Measurements from ENCODE around the gene SAT1.

The SAT1 gene

DNA sequence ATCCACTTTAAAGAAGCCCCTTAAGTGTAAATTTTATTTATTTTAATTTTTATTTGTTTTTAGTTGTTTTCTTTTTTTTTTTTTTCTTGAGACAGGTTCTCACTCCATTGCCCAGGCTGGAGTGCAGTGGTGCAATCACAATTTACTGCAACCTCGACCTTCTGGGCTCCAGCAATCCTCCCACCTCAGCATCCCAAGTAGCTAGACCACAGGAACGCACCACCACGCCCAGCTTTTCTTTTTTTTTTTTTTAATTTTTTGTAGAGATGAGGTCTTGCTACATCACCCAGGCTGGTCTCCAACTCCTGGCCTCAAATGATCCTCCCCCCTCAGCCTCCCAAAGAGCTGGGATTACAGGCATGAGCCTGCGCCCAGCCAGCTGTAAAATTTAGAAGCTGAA lies 6.0 kb downstream of the SAT1 start:
- Histone ChIP-seq H3K9me3 (replicated peaks; ENCODE audit: insufficient read depth, low read length) (no peaks in the 10 kb centered on the region), H4K20me1 (ENCODE audit: insufficient read depth, low read length) (no peaks in the 10 kb centered on the region), H3K27me3 (replicated peaks; ENCODE audit: insufficient read depth, low read length) (no peaks in the 10 kb centered on the region), H3K9ac (ENCODE audit: low read length) (no peak overlapping the region), H3K27ac (ENCODE audit: low read length) (no peak overlapping the region), H3K9me2 (replicated peaks; ENCODE audit: insufficient read depth, low read length) (no peaks in the 10 kb centered on the region), H3K4me3 (ENCODE audit: low read length) (no peak overlapping the region), H3F3A (ENCODE audit: insufficient read depth, low read length) (no peaks in the 10 kb centered on the region), H3K36me3 (replicated peaks; ENCODE audit: insufficient read depth, low read length) (no peaks in the 10 kb centered on the region), H3K4me1 (ENCODE audit: low read length) (no peaks in the 10 kb centered on the region), H3K79me2 (ENCODE audit: low read length) (no peaks in the 10 kb centered on the region), H3K4me2 (ENCODE audit: low read depth, low read length) (no peak overlapping the region), H2AFZ (ENCODE audit: low read length) (no peak overlapping the region)
- DNase-seq = no peak
- TF ChIP-seq EZH2 (optimal IDR thresholded peaks at IDR 0.05; ENCODE audit: low read depth, low read length) (no peak), CTCF (IDR thresholded peaks at IDR 0.05; ENCODE audit: low read length) (no peak), EZH2phosphoT487 (IDR thresholded peaks at IDR 0.05; ENCODE audit: low read length) (no peak)

DNA sequence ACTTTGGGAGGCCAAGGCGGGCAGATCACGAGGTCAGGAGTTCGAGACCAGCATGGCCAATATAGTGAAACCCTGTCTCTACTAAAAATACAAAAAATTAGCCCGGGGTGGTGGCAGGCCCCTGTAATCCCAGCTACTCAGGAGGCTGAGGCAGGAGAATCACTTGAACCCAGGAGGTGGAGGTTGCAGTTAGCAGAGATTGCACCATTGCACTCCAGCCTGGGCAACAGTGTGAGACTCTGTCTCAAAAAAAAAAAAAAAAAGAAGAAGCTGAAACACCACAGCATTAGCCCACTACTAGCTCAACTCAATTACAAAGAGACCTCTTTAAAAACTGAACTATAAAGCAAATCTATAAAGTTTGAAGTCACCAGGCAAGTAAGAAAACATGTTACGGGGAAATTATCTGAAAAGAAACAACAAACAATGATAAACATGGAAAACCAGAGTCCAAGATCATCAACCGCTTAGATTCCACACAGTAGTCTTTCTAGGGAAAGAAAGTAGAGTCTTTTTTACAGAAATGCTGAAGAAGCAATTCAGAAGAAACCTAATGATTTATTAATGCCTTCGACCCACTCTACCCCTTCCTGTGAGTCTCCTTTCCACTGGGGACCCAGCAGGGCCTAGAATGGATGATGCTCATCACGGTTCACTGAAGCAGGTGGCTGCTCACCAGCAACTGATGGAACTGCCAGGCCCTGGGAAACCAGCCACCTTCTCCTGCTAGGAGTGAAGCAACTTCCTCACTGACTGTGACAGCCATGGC lies 6.6 kb downstream of the SAT1 start:
- TF ChIP-seq EZH2 (optimal IDR thresholded peaks at IDR 0.05; ENCODE audit: low read depth, low read length) = no peak
- no peak for TF ChIP-seq EZH2phosphoT487 (IDR thresholded peaks at IDR 0.05; ENCODE audit: low read length)
- no peak for TF ChIP-seq CTCF (IDR thresholded peaks at IDR 0.05; ENCODE audit: low read length)
- H3K36me3 ChIP-seq (replicated peaks; ENCODE audit: insufficient read depth, low read length) = no peaks in the 10 kb centered on the region
- no peaks in the 10 kb centered on the region for H3K79me2 ChIP-seq (ENCODE audit: low read length)
- no peak overlapping the region for H3K27ac ChIP-seq (ENCODE audit: low read length)
- H3F3A ChIP-seq (ENCODE audit: insufficient read depth, low read length) = no peaks in the 10 kb centered on the region
- no peak overlapping the region for H3K9ac ChIP-seq (ENCODE audit: low read length)
- no peaks in the 10 kb centered on the region for H3K9me2 ChIP-seq (replicated peaks; ENCODE audit: insufficient read depth, low read length)
- H3K4me1 ChIP-seq (ENCODE audit: low read length) = no peaks in the 10 kb centered on the region
- no peaks in the 10 kb centered on the region for H3K27me3 ChIP-seq (replicated peaks; ENCODE audit: insufficient read depth, low read length)
- no peak for DNase-seq
- H4K20me1 ChIP-seq (ENCODE audit: insufficient read depth, low read length) = no peaks in the 10 kb centered on the region
- no peak overlapping the region for H3K4me3 ChIP-seq (ENCODE audit: low read length)
- H3K4me2 ChIP-seq (ENCODE audit: low read depth, low read length) = no peak overlapping the region
- no peaks in the 10 kb centered on the region for H3K9me3 ChIP-seq (replicated peaks; ENCODE audit: insufficient read depth, low read length)
- no peak overlapping the region for H2AFZ ChIP-seq (ENCODE audit: low read length)

- no peak overlapping the region for H3K9ac ChIP-seq (ENCODE audit: low read length)
- H3K9me2 ChIP-seq (replicated peaks; ENCODE audit: insufficient read depth, low read length) = no peaks in the 10 kb centered on the region
- no peaks in the 10 kb centered on the region for H3K9me3 ChIP-seq (replicated peaks; ENCODE audit: insufficient read depth, low read length)
- no peaks in the 10 kb centered on the region for H3K36me3 ChIP-seq (replicated peaks; ENCODE audit: insufficient read depth, low read length)
- H4K20me1 ChIP-seq (ENCODE audit: insufficient read depth, low read length) = no peaks in the 10 kb centered on the region
- H3K4me1 ChIP-seq (ENCODE audit: low read length) = no peaks in the 10 kb centered on the region
- H3K79me2 ChIP-seq (ENCODE audit: low read length) = no peaks in the 10 kb centered on the region
- no peaks in the 10 kb centered on the region for H3F3A ChIP-seq (ENCODE audit: insufficient read depth, low read length)
- no peak overlapping the region for H3K27ac ChIP-seq (ENCODE audit: low read length)
- H3K4me3 ChIP-seq (ENCODE audit: low read length) = no peak overlapping the region
- no peak for TF ChIP-seq EZH2phosphoT487 (IDR thresholded peaks at IDR 0.05; ENCODE audit: low read length)
- TF ChIP-seq CTCF (IDR thresholded peaks at IDR 0.05; ENCODE audit: low read length) = no peak
- no peak for TF ChIP-seq EZH2 (optimal IDR thresholded peaks at IDR 0.05; ENCODE audit: low read depth, low read length)
- no peak overlapping the region for H3K4me2 ChIP-seq (ENCODE audit: low read depth, low read length)
- no peak overlapping the region for H2AFZ ChIP-seq (ENCODE audit: low read length)
- H3K27me3 ChIP-seq (replicated peaks; ENCODE audit: insufficient read depth, low read length) = no peaks in the 10 kb centered on the region
- DNase-seq = no peak
Observed at GRCh38 chrX:23790155-23790497, 7.2 kb downstream of the SAT1 start.

Measured in MM.1S (cell line).